Astrocyte (in vitro differentiated cells and primary cell): ENCODE results near the gene ZIC1. TPM values are rescaled to one million over a fixed set of nuclear protein-coding genes. Genes with fewer than 3 reads are reported as not detected.

Experiments used
- DNase-seq: peaks from one replicate; pipeline ENCODE4 v3.0.0-alpha.2; 2010; ENCODE audit warnings: low read depth
- FAIRE-seq: peaks from 2 replicates; lab custom pipeline; 2011; peaks lifted over from hg19 to GRCh38; lab: Jason Lieb, UNC
- H2AFZ ChIP-seq: 2 replicates; pipeline ENCODE4 v1.6.0; 2012; ENCODE audit warnings: low read depth, low read length, inconsistent platforms
- H3K27ac ChIP-seq: 2 replicates; pipeline ENCODE4 v1.5.1; 2011; ENCODE audit warnings: low read depth, low read length, inconsistent platforms
- H3K27me3 ChIP-seq: 2 replicates; pipeline ENCODE4 v1.6.0; 2011; ENCODE audit warnings: low read length, inconsistent platforms; ENCODE audit not compliant: insufficient read depth
- H3K36me3 ChIP-seq: 2 replicates; pipeline ENCODE4 v1.5.1; 2011; ENCODE audit warnings: low read length, inconsistent platforms; ENCODE audit not compliant: insufficient read depth
- H3K4me1 ChIP-seq: 2 replicates; pipeline ENCODE4 v1.5.1; 2011; ENCODE audit warnings: low read length, inconsistent platforms; ENCODE audit not compliant: insufficient read depth
- H3K4me2 ChIP-seq: 2 replicates; pipeline ENCODE4 v1.6.0; 2012; ENCODE audit warnings: low read length, inconsistent platforms
- H3K4me3 ChIP-seq: 2 replicates; pipeline ENCODE4 v1.5.1; 2011; ENCODE audit warnings: low read depth, mild to moderate bottlenecking, low read length, inconsistent platforms; ENCODE audit not compliant: insufficient read depth
- H3K79me2 ChIP-seq: 2 replicates; pipeline ENCODE4 v1.6.0; 2012; ENCODE audit warnings: mild to moderate bottlenecking, low read length, inconsistent platforms; ENCODE audit not compliant: insufficient read depth
- H3K9ac ChIP-seq: 2 replicates; pipeline ENCODE4 v1.6.0; 2012; ENCODE audit warnings: mild to moderate bottlenecking, low read length, inconsistent platforms
- H3K9me3 ChIP-seq: 2 replicates; pipeline ENCODE4 v1.5.1; 2012; ENCODE audit warnings: low read depth, mild to moderate bottlenecking, low read length, inconsistent platforms; ENCODE audit not compliant: insufficient read depth
- H4K20me1 ChIP-seq: 2 replicates; pipeline ENCODE4 v1.6.0; 2012; ENCODE audit warnings: low read length, inconsistent platforms; ENCODE audit not compliant: insufficient read depth
- H3K27ac Mint-ChIP-seq: one replicate; pipeline ENCODE4 v1.8.0; 2021; ENCODE audit warnings: mild to moderate bottlenecking, mixed read lengths; ENCODE audit not compliant: unreplicated experiment
- H3K27me3 Mint-ChIP-seq: one replicate; pipeline ENCODE4 v1.8.0; 2021; ENCODE audit warnings: low read depth, mixed read lengths; ENCODE audit not compliant: unreplicated experiment
- H3K36me3 Mint-ChIP-seq: one replicate; pipeline ENCODE4 v1.8.0; 2021; ENCODE audit warnings: low read depth, mixed read lengths; ENCODE audit not compliant: unreplicated experiment
- H3K4me1 Mint-ChIP-seq: one replicate; pipeline ENCODE4 v1.8.0; 2021; ENCODE audit warnings: low read depth, mixed read lengths; ENCODE audit not compliant: unreplicated experiment
- H3K4me3 Mint-ChIP-seq: one replicate; pipeline ENCODE4 v1.8.0; 2021; ENCODE audit warnings: mild to moderate bottlenecking, moderate library complexity, mixed read lengths; ENCODE audit not compliant: unreplicated experiment
- H3K9me3 Mint-ChIP-seq: one replicate; pipeline ENCODE4 v1.8.0; 2021; ENCODE audit warnings: mild to moderate bottlenecking, mixed read lengths; ENCODE audit not compliant: unreplicated experiment
- EZH2 ChIP-seq: IDR thresholded peaks from 2 replicates; pipeline ENCODE4 v1.6.1; 2012; ENCODE audit warnings: mild to moderate bottlenecking, low read length, inconsistent platforms; ENCODE audit not compliant: insufficient read depth
- total RNA-seq: library from RNA; stranded (reverse); gene quantifications from 2 replicates; pipeline ENCODE4 v1.2.1, GENCODE V29; 2021
- TF ChIP-seq, protein P1 (sequence below): IDR thresholded peaks from 2 replicates; pipeline ENCODE4 v1.5.1; 2011; ENCODE audit warnings: low read depth, mild to moderate bottlenecking, inconsistent platforms, low read length, moderate library complexity; ENCODE audit not compliant: insufficient read depth

The ZIC1 gene
- total RNA-seq, 1 donor from 2014 or later = 0.30 TPM

DNA sequence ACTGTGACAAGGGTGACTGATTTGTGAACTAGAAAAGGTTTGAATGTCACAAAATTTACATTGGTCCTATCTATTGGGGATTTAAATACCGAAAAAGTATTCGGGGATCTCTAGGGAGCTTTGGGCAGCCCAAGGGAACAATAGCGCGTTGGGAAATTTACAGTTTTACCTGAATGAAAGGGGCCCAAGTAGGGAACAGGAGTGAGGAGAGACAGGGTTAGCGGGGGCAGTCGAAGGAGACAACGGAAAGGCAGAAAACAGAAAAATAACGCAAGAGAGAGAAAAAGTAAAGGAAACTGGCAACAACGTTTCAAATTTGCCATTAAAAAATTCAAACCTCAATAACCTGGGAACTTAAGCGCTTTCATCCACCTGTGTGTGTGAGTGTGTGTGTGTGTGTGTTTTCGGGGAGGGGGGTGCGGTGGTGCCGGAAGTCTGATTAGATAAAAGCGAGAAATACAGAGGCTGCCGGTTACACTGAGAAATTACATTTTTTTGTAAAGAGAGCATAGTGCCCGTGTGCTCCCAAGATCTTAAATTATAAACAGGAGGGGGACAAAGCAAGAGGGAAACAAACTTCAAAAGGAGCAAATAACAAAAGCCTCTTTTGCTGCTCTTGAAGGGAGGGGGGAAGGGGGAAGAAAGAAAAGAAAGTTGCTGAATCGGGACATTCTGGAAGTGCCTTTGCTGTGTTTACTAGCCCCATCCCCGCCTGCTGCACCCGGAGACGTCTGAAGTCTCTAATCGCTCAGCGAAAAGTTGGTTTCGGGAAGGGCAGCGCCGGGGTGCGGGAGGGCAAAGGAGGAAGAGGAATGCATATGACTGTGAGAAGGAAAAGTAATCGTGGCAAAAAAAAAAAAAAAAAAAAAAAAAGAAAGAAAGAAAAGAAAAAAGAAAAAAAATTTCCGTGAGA is 721 bp upstream of the ZIC1 start:
- peaks cover 4% of the 10 kb centered on the region for H3K4me1 Mint-ChIP-seq
- Histone ChIP-seq H3K4me2 (peak overlapping the region; percentile 88), H3K36me3 (no peaks in the 10 kb centered on the region), H3K4me3 (peak overlapping the region; percentile 82), H3K79me2 (peaks cover 84% of the 10 kb centered on the region), H4K20me1 (peaks cover 13% of the 10 kb centered on the region), H3K27me3 (peaks cover 55% of the 10 kb centered on the region), H3K9ac (peak overlapping the region; percentile 82), H3K27ac (peak overlapping the region; percentile 81), H3K9me3 (no peaks in the 10 kb centered on the region), H3K4me1 (peaks cover 41% of the 10 kb centered on the region), H2AFZ (no peak overlapping the region)
- no peak for DNase-seq
- peak overlapping the region; percentile 83 for H3K27ac Mint-ChIP-seq
- no peaks in the 10 kb centered on the region for H3K36me3 Mint-ChIP-seq
- H3K9me3 Mint-ChIP-seq = peaks cover 32% of the 10 kb centered on the region
- peaks cover 86% of the 10 kb centered on the region for H3K27me3 Mint-ChIP-seq
- TF ChIP-seq, protein P1, sequence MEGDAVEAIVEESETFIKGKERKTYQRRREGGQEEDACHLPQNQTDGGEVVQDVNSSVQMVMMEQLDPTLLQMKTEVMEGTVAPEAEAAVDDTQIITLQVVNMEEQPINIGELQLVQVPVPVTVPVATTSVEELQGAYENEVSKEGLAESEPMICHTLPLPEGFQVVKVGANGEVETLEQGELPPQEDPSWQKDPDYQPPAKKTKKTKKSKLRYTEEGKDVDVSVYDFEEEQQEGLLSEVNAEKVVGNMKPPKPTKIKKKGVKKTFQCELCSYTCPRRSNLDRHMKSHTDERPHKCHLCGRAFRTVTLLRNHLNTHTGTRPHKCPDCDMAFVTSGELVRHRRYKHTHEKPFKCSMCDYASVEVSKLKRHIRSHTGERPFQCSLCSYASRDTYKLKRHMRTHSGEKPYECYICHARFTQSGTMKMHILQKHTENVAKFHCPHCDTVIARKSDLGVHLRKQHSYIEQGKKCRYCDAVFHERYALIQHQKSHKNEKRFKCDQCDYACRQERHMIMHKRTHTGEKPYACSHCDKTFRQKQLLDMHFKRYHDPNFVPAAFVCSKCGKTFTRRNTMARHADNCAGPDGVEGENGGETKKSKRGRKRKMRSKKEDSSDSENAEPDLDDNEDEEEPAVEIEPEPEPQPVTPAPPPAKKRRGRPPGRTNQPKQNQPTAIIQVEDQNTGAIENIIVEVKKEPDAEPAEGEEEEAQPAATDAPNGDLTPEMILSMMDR = no peak
- no peak for TF ChIP-seq EZH2
- FAIRE-seq = peak; percentile 47
- H3K4me3 Mint-ChIP-seq = peak overlapping the region; percentile 41

DNA sequence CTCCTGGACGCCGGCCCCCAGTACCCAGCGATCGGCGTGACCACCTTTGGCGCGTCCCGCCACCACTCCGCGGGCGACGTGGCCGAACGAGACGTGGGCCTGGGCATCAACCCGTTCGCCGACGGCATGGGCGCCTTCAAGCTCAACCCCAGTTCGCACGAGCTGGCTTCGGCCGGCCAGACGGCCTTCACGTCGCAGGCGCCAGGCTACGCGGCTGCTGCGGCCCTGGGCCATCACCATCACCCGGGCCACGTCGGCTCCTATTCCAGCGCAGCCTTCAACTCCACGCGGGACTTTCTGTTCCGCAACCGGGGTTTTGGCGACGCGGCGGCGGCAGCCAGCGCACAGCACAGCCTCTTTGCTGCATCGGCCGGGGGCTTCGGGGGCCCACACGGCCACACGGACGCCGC is 956 bp downstream of the ZIC1 start:
- Histone ChIP-seq H3K36me3 (peaks cover 4% of the 10 kb centered on the region), H3K27ac (peak overlapping the region; percentile 84), H3K9me3 (no peaks in the 10 kb centered on the region), H4K20me1 (peaks cover 13% of the 10 kb centered on the region), H3K4me2 (peak overlapping the region; percentile 88), H3K9ac (peak overlapping the region; percentile 93), H2AFZ (peak overlapping the region; percentile 49), H3K4me1 (peaks cover 24% of the 10 kb centered on the region), H3K79me2 (peaks cover 88% of the 10 kb centered on the region), H3K4me3 (peak overlapping the region; percentile 82), H3K27me3 (peaks cover 64% of the 10 kb centered on the region)
- Mint-ChIP-seq H3K27me3 (peaks cover 85% of the 10 kb centered on the region), H3K9me3 (peaks cover 32% of the 10 kb centered on the region), H3K36me3 (no peaks in the 10 kb centered on the region), H3K4me3 (no peak overlapping the region), H3K27ac (no peak overlapping the region), H3K4me1 (peaks cover 4% of the 10 kb centered on the region)
- TF ChIP-seq EZH2 = no peak
- TF ChIP-seq, protein P1 = no peak
- no peak for DNase-seq
- FAIRE-seq = no peak
